IPS-18a (cell line): ENCODE measurements around the gene RPL29.

ENCODE experiments used
- H3K27ac ChIP-seq: one replicate; pipeline ENCODE4 v1.5.1; 2013; ENCODE audit warnings: low read length
- H3K27me3 ChIP-seq: one replicate; pipeline ENCODE4 v1.6.1; 2013; ENCODE audit warnings: mild to moderate bottlenecking, low read length; ENCODE audit not compliant: control insufficient read depth, insufficient read depth
- H3K36me3 ChIP-seq: one replicate; pipeline ENCODE4 v1.6.1; 2013; ENCODE audit warnings: low read depth, low read length; ENCODE audit not compliant: control insufficient read depth
- H3K4me1 ChIP-seq: one replicate; pipeline ENCODE4 v1.6.1; 2013; ENCODE audit warnings: low read depth, low read length; ENCODE audit not compliant: control insufficient read depth
- H3K4me3 ChIP-seq: one replicate; pipeline ENCODE4 v1.5.1; 2013; ENCODE audit warnings: low read length
- H3K9ac ChIP-seq: one replicate; pipeline ENCODE4 v1.6.1; 2013; ENCODE audit warnings: mild to moderate bottlenecking, low read length, moderate library complexity
- H3K9me3 ChIP-seq: one replicate; pipeline ENCODE4 v1.6.1; 2013; ENCODE audit warnings: low read depth, low read length; ENCODE audit not compliant: control insufficient read depth

Gene RPL29

DNA sequence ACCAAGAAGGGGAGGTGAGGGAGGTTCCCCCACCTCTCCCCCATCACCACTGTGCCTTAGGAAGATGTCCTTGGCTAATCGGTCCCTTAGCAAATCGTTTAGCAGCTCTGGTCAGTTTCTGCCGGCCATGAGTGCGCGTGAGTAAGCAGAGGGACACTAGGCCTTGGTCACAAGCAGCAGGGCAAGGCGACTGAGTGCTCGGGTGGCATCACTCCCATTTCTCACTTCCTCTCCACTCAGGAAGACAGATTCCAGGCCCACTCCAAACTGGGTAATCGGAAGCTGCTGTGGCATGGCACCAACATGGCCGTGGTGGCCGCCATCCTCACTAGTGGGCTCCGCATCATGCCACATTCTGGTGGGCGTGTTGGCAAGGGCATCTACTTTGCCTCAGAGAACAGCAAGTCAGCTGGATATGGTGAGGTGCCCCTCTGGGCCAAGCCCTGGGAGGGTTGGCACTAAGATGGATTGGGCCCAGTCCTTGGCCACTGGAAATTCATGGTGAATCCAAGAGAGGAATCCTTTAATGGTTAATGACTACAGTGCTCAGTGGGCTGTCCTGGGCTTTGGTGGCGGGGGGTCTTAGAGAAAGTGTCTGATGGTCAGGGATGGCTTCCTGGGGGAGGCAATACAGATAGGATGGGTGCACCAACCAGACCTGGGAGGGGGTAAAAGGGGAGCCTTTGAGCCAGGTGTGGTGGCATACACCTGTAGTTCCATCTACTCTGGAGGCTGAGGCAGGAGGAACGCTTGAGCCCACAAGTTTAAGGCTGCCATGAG is 49.6 kb downstream of the RPL29 start:
- Histone ChIP-seq H3K27ac (no peak overlapping the region), H3K27me3 (peaks cover 12% of the 10 kb centered on the region), H3K9me3 (no peaks in the 10 kb centered on the region), H3K4me1 (peaks cover 5% of the 10 kb centered on the region), H3K4me3 (no peak overlapping the region), H3K9ac (no peak overlapping the region), H3K36me3 (no peaks in the 10 kb centered on the region)

DNA sequence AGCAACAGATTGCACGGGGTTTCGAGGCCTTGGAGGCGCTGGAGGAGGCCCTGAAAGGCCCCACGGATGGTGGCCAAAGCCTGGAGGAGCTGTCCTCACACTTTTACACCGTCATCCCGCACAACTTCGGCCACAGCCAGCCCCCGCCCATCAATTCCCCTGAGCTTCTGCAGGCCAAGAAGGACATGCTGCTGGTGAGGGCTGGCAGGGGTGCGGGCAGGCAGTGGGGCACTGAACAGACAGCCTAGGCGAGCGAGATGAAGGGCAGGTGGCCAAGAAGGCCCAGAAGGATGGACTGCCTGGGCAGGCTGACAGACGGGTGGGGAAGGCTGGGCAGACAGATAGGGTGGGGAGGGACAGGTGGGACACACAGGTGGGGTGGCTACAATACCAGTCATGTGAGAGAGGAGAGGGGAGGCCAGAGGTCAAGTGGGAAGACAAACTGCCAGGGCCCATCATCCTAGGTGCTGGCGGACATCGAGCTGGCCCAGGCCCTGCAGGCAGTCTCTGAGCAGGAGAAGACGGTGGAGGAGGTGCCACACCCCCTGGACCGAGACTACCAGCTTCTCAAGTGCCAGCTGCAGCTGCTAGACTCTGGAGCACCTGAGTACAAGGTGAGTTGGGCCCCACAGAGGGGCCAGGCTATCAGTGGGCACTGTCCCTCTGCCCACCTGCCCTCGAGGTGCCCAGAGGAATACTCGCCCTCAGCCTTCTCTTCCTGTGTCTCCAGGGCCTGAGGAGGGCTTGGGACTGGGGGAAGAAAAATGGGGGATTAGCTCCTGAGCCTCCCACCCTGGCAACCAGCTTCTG is 50.5 kb downstream of the RPL29 start:
- no peak overlapping the region for H3K27ac ChIP-seq
- H3K36me3 ChIP-seq: no peaks in the 10 kb centered on the region
- no peak overlapping the region for H3K9ac ChIP-seq
- no peaks in the 10 kb centered on the region for H3K9me3 ChIP-seq
- H3K27me3 ChIP-seq: peaks cover 6% of the 10 kb centered on the region
- H3K4me3 ChIP-seq: no peak overlapping the region
- H3K4me1 ChIP-seq: peaks cover 5% of the 10 kb centered on the region

DNA sequence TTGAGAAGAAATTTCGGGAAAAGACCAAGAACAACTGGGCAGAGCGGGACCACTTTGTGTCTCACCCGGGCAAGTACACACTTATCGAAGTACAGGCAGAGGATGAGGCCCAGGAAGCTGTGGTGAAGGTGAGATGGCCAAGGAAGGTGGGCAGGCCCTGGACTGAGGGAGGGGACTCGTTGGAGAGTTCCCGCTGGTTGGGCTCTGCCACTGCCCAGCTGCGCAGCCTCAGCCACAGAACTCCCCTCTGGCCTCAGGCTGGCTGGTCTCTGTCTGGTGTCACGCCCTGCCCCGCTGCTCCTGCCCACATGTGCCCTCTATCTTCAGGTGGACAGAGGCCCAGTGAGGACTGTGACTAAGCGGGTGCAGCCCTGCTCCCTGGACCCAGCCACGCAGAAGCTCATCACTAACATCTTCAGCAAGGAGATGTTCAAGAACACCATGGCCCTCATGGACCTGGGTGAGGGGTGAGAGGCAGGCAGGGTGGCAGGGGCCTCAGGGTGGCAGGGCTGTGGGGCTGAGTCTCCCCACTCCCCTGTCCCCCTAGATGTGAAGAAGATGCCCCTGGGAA is 51.2 kb downstream of the RPL29 start:
- no peak overlapping the region for H3K4me3 ChIP-seq
- peaks cover 5% of the 10 kb centered on the region for H3K4me1 ChIP-seq
- H3K36me3 ChIP-seq: no peaks in the 10 kb centered on the region
- no peak overlapping the region for H3K27ac ChIP-seq
- H3K27me3 ChIP-seq: peaks cover 6% of the 10 kb centered on the region
- H3K9me3 ChIP-seq: no peaks in the 10 kb centered on the region
- H3K9ac ChIP-seq: no peak overlapping the region
